Mesendoderm (in vitro differentiated cells): ENCODE measurements around the gene ASB2.

Experiments
- DNase-seq: peaks from one replicate; pipeline ENCODE4 v3.0.0; 2013
- H2AK5ac ChIP-seq: 2 replicates; pipeline ENCODE4 v1.6.1; 2013; ENCODE audit warnings: low read length, inconsistent platforms
- H2BK120ac ChIP-seq: 2 replicates; pipeline ENCODE4 v1.6.1; 2013; ENCODE audit warnings: low read depth, mild to moderate bottlenecking, low read length, moderate library complexity, mixed read lengths
- H2BK15ac ChIP-seq: replicated peaks from 2 replicates; pipeline ENCODE4 v1.6.1; 2013; ENCODE audit warnings: low read depth, mild to moderate bottlenecking, moderate library complexity
- H2BK5ac ChIP-seq: 2 replicates; pipeline ENCODE4 v1.6.1; 2013; ENCODE audit warnings: low read length, inconsistent platforms
- H3K18ac ChIP-seq: 2 replicates; pipeline ENCODE4 v1.6.1; 2013; ENCODE audit warnings: mild to moderate bottlenecking, low read length, mixed read lengths
- H3K23ac ChIP-seq: one replicate; pipeline ENCODE4 v1.6.1; 2013; ENCODE audit warnings: low read length
- H3K27ac ChIP-seq: 2 replicates; pipeline ENCODE4 v1.5.1; 2013; ENCODE audit warnings: low read depth, mild to moderate bottlenecking, inconsistent platforms, low read length, moderate library complexity
- H3K27me3 ChIP-seq: 2 replicates; pipeline ENCODE4 v1.6.1; 2013; ENCODE audit warnings: low read length, control low read depth, mild to moderate bottlenecking, inconsistent platforms; ENCODE audit not compliant: insufficient read depth, poor library complexity
- H3K36me3 ChIP-seq: 2 replicates; pipeline ENCODE4 v1.6.1; 2013; ENCODE audit warnings: low read length, inconsistent platforms; ENCODE audit not compliant: control insufficient read depth, insufficient read depth
- H3K4ac ChIP-seq: one replicate; pipeline ENCODE4 v1.6.1; 2013; ENCODE audit warnings: low read depth, mild to moderate bottlenecking, low read length, moderate library complexity
- H3K4me1 ChIP-seq: 2 replicates; pipeline ENCODE4 v1.6.1; 2013; ENCODE audit warnings: low read depth, low read length, inconsistent platforms; ENCODE audit not compliant: control insufficient read depth
- H3K4me2 ChIP-seq: 2 replicates; pipeline ENCODE4 v1.6.1; 2013; ENCODE audit warnings: low read length
- H3K4me3 ChIP-seq: 2 replicates; pipeline ENCODE4 v1.5.1; 2013; ENCODE audit warnings: mild to moderate bottlenecking, low read length
- H3K56ac ChIP-seq: one replicate; pipeline ENCODE4 v1.6.1; 2013; ENCODE audit warnings: low read length
- H3K79me1 ChIP-seq: 2 replicates; pipeline ENCODE4 v1.6.1; 2013; ENCODE audit warnings: low read length, inconsistent platforms
- H3K79me2 ChIP-seq: 2 replicates; pipeline ENCODE4 v1.6.1; 2013; ENCODE audit warnings: mild to moderate bottlenecking, low read length; ENCODE audit not compliant: control insufficient read depth, insufficient read depth
- H3K9ac ChIP-seq: 2 replicates; pipeline ENCODE4 v1.6.1; 2013; ENCODE audit warnings: low read length, inconsistent platforms
- H4K5ac ChIP-seq: one replicate; pipeline ENCODE4 v1.6.1; 2013; ENCODE audit warnings: low read length
- H4K8ac ChIP-seq: one replicate; pipeline ENCODE4 v1.6.1; 2013; ENCODE audit warnings: low read depth, mild to moderate bottlenecking, control low read depth, low read length, moderate library complexity
- WGBS: extraction: QIAGEN DNeasy Blood & Tissue Kit; methylation state at CpG from one replicate; pipeline ENCODE4 v1.1.7; 2013; ENCODE audit warnings: low lambda C conversion rate, missing lambda C conversion rate; ENCODE audit not compliant: insufficient coverage; ENCODE audit errors: extremely low coverage; 5-methylcytosine and 5-hydroxymethylcytosine counted together

Gene ASB2

GRCh38 chr14:93953739-93954515 is 22.4 kb downstream of the ASB2 start:
- Histone ChIP-seq H3K36me3 (no peaks in the 10 kb centered on the region), H4K8ac (no peak overlapping the region), H3K18ac (no peak overlapping the region), H2BK120ac (no peak overlapping the region), H4K5ac (no peak overlapping the region), H3K4me1 (peaks cover 4% of the 10 kb centered on the region), H3K27me3 (no peaks in the 10 kb centered on the region), H3K4me2 (no peak overlapping the region), H3K27ac (no peak overlapping the region), H3K56ac (no peak overlapping the region), H3K23ac (no peak overlapping the region), H3K79me1 (no peaks in the 10 kb centered on the region), H3K79me2 (no peaks in the 10 kb centered on the region), H2BK5ac (no peak overlapping the region), H3K9ac (no peak overlapping the region), H2BK15ac (no peak overlapping the region), H2AK5ac (no peak overlapping the region), H3K4me3 (no peak overlapping the region), H3K4ac (no peak overlapping the region)
- DNase-seq = no peak
- no CpG with 5 or more reads among the region's 18 CpGs for WGBS

GRCh38 chr14:93953263-93953662 is 23.1 kb downstream of the ASB2 start:
- Histone ChIP-seq H3K9ac (no peak overlapping the region), H4K8ac (no peak overlapping the region), H3K79me1 (no peaks in the 10 kb centered on the region), H3K56ac (no peak overlapping the region), H3K18ac (no peak overlapping the region), H2AK5ac (no peak overlapping the region), H3K4me3 (no peak overlapping the region), H2BK15ac (no peak overlapping the region), H3K4ac (no peak overlapping the region), H3K23ac (no peak overlapping the region), H3K27ac (no peak overlapping the region), H3K27me3 (no peaks in the 10 kb centered on the region), H3K36me3 (no peaks in the 10 kb centered on the region), H3K4me2 (no peak overlapping the region), H2BK120ac (no peak overlapping the region), H3K79me2 (no peaks in the 10 kb centered on the region), H4K5ac (no peak overlapping the region), H2BK5ac (no peak overlapping the region), H3K4me1 (peaks cover 4% of the 10 kb centered on the region)
- DNase-seq = peak; percentile 34
- WGBS = no CpG with 5 or more reads among the region's 14 CpGs

GRCh38 chr14:93952829-93953228 is 23.5 kb downstream of the ASB2 start:
- Histone ChIP-seq H2BK120ac (no peak overlapping the region), H3K4ac (no peak overlapping the region), H4K8ac (no peak overlapping the region), H4K5ac (no peak overlapping the region), H3K27ac (no peak overlapping the region), H2BK15ac (no peak overlapping the region), H3K36me3 (no peaks in the 10 kb centered on the region), H3K79me1 (no peaks in the 10 kb centered on the region), H3K9ac (no peak overlapping the region), H3K4me1 (peaks cover 4% of the 10 kb centered on the region), H3K23ac (peak overlapping the region; percentile 66), H3K4me3 (no peak overlapping the region), H3K56ac (no peak overlapping the region), H3K27me3 (no peaks in the 10 kb centered on the region), H3K18ac (no peak overlapping the region), H2AK5ac (no peak overlapping the region), H2BK5ac (no peak overlapping the region), H3K79me2 (no peaks in the 10 kb centered on the region), H3K4me2 (no peak overlapping the region)
- WGBS = no CpG with 5 or more reads among the region's 3 CpGs
- no peak for DNase-seq

GRCh38 chr14:93951635-93952540 is 24.5 kb downstream of the ASB2 start:
- no peak overlapping the region for H3K56ac ChIP-seq
- no CpG with 5 or more reads among the region's 7 CpGs for WGBS
- H4K8ac ChIP-seq = no peak overlapping the region
- H3K4me3 ChIP-seq = no peak overlapping the region
- H3K4me2 ChIP-seq = no peak overlapping the region
- no peak overlapping the region for H3K9ac ChIP-seq
- H2BK120ac ChIP-seq = no peak overlapping the region
- H3K79me2 ChIP-seq = no peaks in the 10 kb centered on the region
- no peak overlapping the region for H2BK5ac ChIP-seq
- no peaks in the 10 kb centered on the region for H3K79me1 ChIP-seq
- H3K18ac ChIP-seq = no peak overlapping the region
- no peak overlapping the region for H2BK15ac ChIP-seq
- peaks cover 4% of the 10 kb centered on the region for H3K4me1 ChIP-seq
- H3K36me3 ChIP-seq = no peaks in the 10 kb centered on the region
- H3K4ac ChIP-seq = no peak overlapping the region
- H3K27me3 ChIP-seq = no peaks in the 10 kb centered on the region
- no peak overlapping the region for H3K27ac ChIP-seq
- no peak for DNase-seq
- H3K23ac ChIP-seq = no peak overlapping the region
- H2AK5ac ChIP-seq = no peak overlapping the region
- H4K5ac ChIP-seq = no peak overlapping the region

- no peaks in the 10 kb centered on the region for H3K79me1 ChIP-seq
Observed at GRCh38 chr14:93950948-93951634, 25.3 kb downstream of the ASB2 start.

More at GRCh38 chr14:93950948-93951634, 25.3 kb downstream of the ASB2 start:
- H3K9ac ChIP-seq = no peak overlapping the region
- DNase-seq = no peak
- H4K5ac ChIP-seq = no peak overlapping the region
- no peak overlapping the region for H3K18ac ChIP-seq
- WGBS = no CpG with 5 or more reads among the region's 20 CpGs
- H4K8ac ChIP-seq = no peak overlapping the region
- peaks cover 3% of the 10 kb centered on the region for H3K4me1 ChIP-seq
- no peaks in the 10 kb centered on the region for H3K36me3 ChIP-seq
- no peak overlapping the region for H2BK120ac ChIP-seq
- H3K27ac ChIP-seq = no peak overlapping the region
- H3K4ac ChIP-seq = no peak overlapping the region
- no peaks in the 10 kb centered on the region for H3K27me3 ChIP-seq
- H3K79me2 ChIP-seq = no peaks in the 10 kb centered on the region
- H2AK5ac ChIP-seq = no peak overlapping the region
- no peak overlapping the region for H2BK5ac ChIP-seq
- no peak overlapping the region for H3K23ac ChIP-seq
- H3K56ac ChIP-seq = no peak overlapping the region
- H2BK15ac ChIP-seq = no peak overlapping the region
- H3K4me3 ChIP-seq = no peak overlapping the region
- no peak overlapping the region for H3K4me2 ChIP-seq
